ENCODE data around the gene TMEM181.

DNA sequence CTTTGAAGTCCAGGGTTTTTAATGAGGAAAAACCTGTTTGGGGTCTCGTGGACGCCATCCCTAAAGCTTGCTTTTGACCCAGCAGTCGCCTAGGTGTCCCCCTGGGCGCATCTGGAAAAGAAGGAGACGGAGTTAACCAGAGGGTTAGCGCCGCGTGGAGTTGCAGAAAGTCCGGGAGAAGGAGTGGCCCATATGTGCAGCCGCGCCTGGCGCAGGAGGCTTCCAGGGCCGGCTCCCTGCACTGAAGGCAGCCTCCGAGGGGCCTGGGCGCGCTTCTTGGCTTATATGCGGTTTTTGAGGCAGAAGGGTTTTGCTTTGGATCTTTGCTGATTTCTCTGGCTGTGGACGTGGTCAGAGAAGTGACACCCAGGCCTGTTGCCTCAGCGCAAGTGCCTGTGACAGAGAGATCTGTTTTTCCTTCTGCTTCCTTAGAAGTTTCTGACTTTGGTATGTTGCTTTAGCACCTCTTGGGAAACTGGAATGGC is 987 bp downstream of the TMEM181 start:
- TF ChIP-seq, protein P1, sequence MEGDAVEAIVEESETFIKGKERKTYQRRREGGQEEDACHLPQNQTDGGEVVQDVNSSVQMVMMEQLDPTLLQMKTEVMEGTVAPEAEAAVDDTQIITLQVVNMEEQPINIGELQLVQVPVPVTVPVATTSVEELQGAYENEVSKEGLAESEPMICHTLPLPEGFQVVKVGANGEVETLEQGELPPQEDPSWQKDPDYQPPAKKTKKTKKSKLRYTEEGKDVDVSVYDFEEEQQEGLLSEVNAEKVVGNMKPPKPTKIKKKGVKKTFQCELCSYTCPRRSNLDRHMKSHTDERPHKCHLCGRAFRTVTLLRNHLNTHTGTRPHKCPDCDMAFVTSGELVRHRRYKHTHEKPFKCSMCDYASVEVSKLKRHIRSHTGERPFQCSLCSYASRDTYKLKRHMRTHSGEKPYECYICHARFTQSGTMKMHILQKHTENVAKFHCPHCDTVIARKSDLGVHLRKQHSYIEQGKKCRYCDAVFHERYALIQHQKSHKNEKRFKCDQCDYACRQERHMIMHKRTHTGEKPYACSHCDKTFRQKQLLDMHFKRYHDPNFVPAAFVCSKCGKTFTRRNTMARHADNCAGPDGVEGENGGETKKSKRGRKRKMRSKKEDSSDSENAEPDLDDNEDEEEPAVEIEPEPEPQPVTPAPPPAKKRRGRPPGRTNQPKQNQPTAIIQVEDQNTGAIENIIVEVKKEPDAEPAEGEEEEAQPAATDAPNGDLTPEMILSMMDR (IDR thresholded peaks at IDR 0.05) = no peak
- TF ChIP-seq POLR2A (IDR thresholded peaks at IDR 0.05) = no peak

All from esophagus squamous epithelium (tissue), 4 donors.